Osteocyte (in vitro differentiated cells): ENCODE results near the gene TSHZ2. TPM values are rescaled to one million over a fixed set of nuclear protein-coding genes. Genes with fewer than 3 reads are reported as not detected.

Source experiments
- DNase-seq: peaks from one replicate; pipeline ENCODE4 v3.0.0; 2021; ENCODE audit warnings: mixed read lengths; ENCODE audit not compliant: unreplicated experiment; ENCODE audit errors: extremely low spot score
- H3K27ac Mint-ChIP-seq: one replicate; pipeline ENCODE4 v1.8.0; 2021; ENCODE audit warnings: mild to moderate bottlenecking, mixed read lengths; ENCODE audit not compliant: unreplicated experiment
- H3K27me3 Mint-ChIP-seq: one replicate; pipeline ENCODE4 v1.8.0; 2021; ENCODE audit warnings: mixed read lengths; ENCODE audit not compliant: unreplicated experiment
- H3K36me3 Mint-ChIP-seq: one replicate; pipeline ENCODE4 v1.8.0; 2021; ENCODE audit warnings: mixed read lengths; ENCODE audit not compliant: unreplicated experiment
- H3K4me1 Mint-ChIP-seq: one replicate; pipeline ENCODE4 v1.8.0; 2021; ENCODE audit warnings: mixed read lengths; ENCODE audit not compliant: unreplicated experiment
- H3K4me3 Mint-ChIP-seq: one replicate; pipeline ENCODE4 v1.8.0; 2021; ENCODE audit warnings: mild to moderate bottlenecking, moderate library complexity, mixed read lengths; ENCODE audit not compliant: unreplicated experiment
- H3K9me3 Mint-ChIP-seq: one replicate; pipeline ENCODE4 v1.8.0; 2021; ENCODE audit warnings: mixed read lengths; ENCODE audit not compliant: unreplicated experiment
- total RNA-seq: library from RNA; stranded (reverse); gene quantifications from 2 replicates; pipeline ENCODE4 v1.2.1, GENCODE V29; 2021
- TF ChIP-seq, protein P1 (sequence below): fragments of 200-600 bp; sonication (generic); IDR thresholded peaks from 2 replicates; pipeline ENCODE4 v1.5.0; 2021; ENCODE audit warnings: antibody characterized with exemption, mild to moderate bottlenecking, moderate library complexity

TSHZ2 gene
- total RNA-seq, 1 donor from 2014 or later = not detected

DNA sequence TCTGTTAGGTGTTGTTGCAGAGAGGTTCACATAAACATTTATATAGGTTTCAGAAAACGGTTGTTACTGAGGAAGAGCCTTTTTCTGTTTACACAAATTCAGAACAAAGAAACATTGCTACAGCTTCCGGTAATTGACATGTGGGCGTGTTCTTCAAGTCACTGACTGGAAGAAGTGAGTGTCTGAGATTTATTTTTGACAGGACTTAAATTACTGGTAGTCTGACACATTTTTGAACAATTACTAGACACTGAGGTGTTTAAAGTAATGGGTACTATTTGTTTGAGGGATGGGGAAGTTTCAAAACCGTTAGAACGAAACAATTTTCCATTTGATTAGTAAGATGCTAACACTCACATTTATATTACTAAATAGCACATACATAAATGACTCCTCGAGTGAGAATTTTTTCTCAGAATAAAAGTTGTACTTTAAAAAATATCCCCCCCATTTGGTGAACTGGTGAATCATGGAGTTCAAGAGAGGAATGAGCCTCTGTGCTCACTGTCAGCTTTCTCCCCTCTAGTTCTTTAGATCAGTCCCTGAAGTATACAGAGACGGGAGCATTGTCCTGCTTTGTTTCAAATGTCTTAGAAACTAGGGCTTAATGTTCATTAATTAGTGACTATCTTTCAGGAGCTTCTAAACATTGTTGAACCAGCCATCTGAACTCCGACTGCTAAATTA lies 98.7 kb downstream of the TSHZ2 start:
- Mint-ChIP-seq H3K4me1 (no peaks in the 10 kb centered on the region), H3K4me3 (no peak overlapping the region), H3K36me3 (no peaks in the 10 kb centered on the region), H3K27ac (no peak overlapping the region), H3K27me3 (no peaks in the 10 kb centered on the region), H3K9me3 (no peaks in the 10 kb centered on the region)
- TF ChIP-seq, protein P1, sequence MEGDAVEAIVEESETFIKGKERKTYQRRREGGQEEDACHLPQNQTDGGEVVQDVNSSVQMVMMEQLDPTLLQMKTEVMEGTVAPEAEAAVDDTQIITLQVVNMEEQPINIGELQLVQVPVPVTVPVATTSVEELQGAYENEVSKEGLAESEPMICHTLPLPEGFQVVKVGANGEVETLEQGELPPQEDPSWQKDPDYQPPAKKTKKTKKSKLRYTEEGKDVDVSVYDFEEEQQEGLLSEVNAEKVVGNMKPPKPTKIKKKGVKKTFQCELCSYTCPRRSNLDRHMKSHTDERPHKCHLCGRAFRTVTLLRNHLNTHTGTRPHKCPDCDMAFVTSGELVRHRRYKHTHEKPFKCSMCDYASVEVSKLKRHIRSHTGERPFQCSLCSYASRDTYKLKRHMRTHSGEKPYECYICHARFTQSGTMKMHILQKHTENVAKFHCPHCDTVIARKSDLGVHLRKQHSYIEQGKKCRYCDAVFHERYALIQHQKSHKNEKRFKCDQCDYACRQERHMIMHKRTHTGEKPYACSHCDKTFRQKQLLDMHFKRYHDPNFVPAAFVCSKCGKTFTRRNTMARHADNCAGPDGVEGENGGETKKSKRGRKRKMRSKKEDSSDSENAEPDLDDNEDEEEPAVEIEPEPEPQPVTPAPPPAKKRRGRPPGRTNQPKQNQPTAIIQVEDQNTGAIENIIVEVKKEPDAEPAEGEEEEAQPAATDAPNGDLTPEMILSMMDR = no peak
- DNase-seq = no peak

DNA sequence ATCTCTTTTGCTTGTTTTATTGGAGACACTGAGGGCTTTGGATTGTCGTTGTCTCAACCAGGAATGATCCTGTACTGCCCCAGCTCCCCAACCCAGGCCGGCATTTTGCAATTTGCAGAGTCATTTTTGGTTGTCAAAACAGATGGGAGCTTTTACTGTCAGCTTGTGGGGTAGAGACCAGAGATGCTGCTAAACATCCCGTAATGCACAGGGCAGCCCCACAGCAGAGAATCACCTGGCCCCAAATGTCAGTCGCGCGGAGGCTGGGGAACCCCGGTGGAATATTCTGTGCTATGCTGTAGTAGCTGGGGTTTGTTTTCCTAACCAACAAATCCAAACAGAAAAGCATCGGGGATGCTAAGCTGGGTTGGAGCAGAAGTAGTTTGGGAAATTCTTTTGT lies 99.7 kb downstream of the TSHZ2 start:
- DNase-seq = no peak
- TF ChIP-seq, protein P1 = no peak
- H3K4me1 Mint-ChIP-seq = no peaks in the 10 kb centered on the region
- H3K36me3 Mint-ChIP-seq = no peaks in the 10 kb centered on the region
- H3K27ac Mint-ChIP-seq = no peak overlapping the region
- H3K4me3 Mint-ChIP-seq = no peak overlapping the region
- no peaks in the 10 kb centered on the region for H3K27me3 Mint-ChIP-seq
- no peaks in the 10 kb centered on the region for H3K9me3 Mint-ChIP-seq

DNA sequence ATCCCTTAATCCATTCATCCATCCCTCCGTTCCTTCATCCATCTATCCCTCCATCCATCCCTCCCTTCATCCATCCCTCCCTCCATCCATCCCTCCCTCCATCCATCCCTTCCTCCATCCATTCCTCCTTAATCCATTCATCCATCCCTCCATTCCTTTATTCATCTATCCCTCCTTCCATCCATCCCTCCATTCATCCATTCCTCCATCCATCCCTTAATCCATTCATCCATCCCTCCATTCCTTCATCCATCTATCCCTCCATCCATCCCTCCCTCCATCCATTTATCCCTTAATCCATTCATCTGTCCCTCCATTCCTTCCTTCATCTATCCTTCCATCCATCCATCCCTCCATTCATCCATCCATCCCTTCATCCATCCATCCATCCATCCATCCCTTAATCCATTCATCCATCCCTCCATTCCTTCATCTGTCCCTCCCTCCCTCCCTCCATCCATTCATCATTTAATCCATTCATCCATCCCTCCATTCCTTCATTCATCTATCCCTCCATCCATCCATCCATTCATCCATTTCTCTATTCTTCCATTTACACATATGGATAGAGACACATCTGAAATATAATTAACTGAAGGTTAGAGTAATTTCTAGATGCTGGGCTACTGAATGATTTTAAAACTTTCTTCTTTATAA lies 100.9 kb downstream of the TSHZ2 start:
- TF ChIP-seq, protein P1 = no peak

DNA sequence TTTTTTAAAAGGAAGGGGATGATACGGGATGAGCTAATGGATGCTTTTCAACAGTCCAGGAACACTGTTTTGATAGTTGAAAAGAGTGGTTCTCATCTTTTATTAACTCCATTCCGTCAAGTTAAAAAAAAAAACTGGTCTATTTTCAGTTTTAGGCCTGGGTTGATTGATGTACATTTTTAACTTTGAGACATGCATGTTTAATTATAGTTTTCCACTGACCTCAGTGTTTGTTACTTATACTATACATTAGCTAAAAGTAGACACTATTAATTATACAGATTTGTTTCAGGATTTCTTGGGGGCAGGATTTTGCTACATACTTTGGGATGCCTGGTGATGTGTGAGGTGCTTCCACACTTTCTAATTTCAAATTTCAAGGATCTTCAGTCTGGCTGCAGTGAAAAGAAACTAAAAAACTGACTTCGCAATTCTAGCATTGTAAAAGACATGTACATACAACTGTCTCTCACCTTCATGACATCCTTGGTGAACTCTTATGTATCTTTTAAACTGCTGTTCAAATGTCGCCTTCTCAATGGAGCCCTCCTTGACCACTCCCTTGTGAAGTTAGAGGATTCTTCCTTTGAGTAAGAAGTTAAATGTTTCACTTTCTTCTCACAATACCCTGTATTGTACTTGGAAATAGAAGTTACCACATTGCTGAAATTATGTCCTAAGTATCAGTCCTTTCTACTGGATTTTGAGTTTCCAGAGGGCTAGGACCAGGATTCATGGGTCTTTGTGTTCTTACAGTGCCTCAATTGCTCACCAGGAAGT lies 101.7 kb downstream of the TSHZ2 start:
- Mint-ChIP-seq H3K4me3 (no peak overlapping the region), H3K9me3 (no peaks in the 10 kb centered on the region), H3K36me3 (no peaks in the 10 kb centered on the region), H3K27ac (no peak overlapping the region), H3K27me3 (no peaks in the 10 kb centered on the region), H3K4me1 (no peaks in the 10 kb centered on the region)
- TF ChIP-seq, protein P1 = no peak
- no peak for DNase-seq

More for the DNA sequence above, 100.9 kb downstream of the TSHZ2 start:
- Mint-ChIP-seq H3K4me1 (no peaks in the 10 kb centered on the region), H3K36me3 (no peaks in the 10 kb centered on the region), H3K27me3 (no peaks in the 10 kb centered on the region), H3K27ac (no peak overlapping the region), H3K4me3 (no peak overlapping the region), H3K9me3 (no peaks in the 10 kb centered on the region)
- no peak for DNase-seq

DNA sequence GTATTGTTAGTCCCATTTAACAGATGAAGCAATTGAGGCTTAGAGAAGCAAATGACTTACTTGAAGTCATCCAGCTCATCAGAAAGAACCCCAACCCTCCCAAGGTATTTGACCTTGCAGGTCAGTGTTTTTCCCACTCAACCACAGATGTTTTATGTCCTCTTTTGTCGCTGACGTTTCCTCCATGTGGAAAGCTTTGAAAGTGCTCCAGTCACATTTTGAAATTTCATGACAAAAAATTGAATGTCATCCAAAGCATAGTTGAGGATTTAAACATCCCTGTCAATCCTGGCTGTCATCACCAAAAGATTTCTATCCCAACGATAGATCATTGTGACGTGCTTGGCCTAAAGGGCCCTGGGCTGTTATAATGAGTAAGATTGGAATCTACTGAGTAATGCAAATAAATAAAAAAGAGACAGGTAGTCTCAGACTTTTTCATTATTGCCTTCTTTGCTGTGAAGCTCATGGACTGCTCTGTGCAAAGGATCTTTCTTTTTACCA lies 102.7 kb downstream of the TSHZ2 start:
- Mint-ChIP-seq H3K4me3 (no peak overlapping the region), H3K27me3 (no peaks in the 10 kb centered on the region), H3K36me3 (no peaks in the 10 kb centered on the region), H3K27ac (no peak overlapping the region), H3K9me3 (no peaks in the 10 kb centered on the region), H3K4me1 (no peaks in the 10 kb centered on the region)
- no peak for DNase-seq
- TF ChIP-seq, protein P1 = no peak
